ENCODE results near the gene AKT2.
"Not testable (repeated sequence)": the region's sequence is repeated elsewhere in the genome, so short reads cannot be mapped to it uniquely, and the experiment has no call there.

AKT2 gene

DNA sequence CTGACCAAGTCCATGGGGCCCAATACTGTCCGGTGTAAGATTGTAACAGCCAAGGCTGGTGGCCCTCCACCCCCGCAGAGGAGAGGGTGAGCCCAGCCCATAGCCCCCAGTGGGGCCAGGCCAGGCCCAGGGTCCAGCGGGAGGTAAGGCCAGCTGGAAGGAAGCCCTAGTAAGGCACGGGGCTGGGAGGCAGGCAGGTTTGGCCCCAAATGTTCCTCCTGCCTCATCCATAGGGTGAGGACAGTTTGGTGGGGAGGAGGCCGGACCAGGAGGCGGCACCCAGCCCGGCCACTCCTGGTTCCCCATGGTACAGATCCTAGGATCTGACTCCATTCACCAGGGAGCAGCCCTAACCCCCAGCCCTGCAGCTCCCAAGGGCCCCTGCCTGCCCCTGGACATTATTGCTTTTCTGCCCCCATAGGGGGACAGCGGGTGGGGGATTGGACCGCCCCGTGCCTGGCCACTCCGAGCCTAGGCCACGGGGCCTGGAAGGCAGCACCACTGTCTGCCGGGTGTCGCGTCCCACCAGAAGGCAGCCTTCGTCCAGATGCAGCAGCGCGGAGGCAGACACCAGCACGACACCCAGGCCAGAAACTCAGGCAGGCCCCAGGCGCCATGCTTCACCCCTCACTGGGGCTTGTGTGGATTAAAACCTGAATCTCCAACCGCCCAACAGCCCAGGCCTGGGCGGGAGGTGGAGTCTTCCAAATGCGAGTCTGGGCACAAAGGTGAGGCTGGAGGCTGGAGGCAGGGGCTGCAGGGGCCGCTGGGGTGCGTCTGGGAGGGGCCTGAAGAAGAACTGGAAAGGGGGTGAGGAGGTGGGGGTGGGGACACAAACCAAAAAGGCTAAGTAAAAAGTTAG, 52.0 kb downstream of the AKT2 start:
- DNase-seq, result no peak

DNA sequence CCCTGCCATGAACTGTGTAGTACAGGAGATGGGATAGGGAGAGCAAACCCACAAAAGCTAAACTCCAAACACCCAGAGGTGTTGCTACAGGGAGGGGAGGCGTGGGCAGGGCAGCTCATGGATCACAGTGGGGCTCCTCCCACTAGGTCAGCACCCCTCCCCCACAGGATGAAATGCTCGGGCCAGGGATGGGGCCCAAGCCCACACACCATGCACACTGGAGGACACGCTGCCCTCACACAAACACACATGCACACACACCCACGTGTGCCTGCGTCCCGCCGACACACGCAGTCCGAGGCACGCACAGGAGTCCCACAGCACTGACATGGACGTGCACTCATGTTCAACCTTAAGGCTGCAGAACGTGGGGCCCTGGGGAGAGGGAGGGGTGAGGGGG, 52.7 kb downstream of the AKT2 start:
- no peak for DNase-seq

DNA sequence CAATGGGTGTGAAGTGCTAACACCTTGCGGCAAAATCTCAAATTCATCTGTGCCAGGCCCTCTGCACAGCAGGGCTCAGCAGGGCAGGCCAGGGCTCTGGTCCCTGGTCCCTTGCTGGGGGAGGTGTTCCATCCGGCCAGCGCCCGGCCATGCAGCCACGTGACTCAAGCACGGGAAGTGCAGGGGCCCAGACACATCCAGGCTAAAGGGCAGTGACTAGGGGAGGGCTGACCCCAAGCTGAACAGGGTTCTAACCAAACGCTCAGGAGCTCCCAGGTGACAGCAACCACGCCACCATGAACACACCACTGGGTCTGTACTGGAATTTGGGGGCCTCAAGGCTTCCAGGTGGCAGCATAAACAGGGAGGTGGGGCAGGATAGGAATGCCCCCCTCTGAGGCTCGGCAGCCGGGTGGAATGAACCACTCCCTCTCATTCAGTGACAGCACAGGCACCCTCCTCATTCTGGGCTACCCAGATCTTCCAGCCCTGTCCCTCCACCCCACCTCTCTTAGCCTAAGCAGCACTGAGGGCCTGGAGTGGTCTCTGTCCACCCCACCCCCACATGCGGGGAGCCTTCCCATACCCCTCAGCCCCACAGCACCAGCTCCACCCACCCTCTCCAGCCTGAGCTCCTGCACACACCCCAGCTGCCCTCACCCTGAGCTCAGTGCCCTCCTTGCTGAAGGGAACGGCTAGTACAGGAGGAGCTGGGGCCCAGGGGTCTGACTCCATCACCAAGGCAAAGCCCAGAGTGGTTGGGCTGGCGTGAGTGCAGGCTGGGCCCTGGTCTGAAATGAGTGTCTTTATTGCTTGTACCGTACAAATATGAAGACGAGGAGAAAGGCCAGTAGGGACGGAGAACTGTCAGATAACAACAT, 53.4 kb downstream of the AKT2 start:
- DNase-seq, result peak; percentile 47

- DNase-seq, result no peak
These were observed 54.1 kb downstream of the AKT2 start for GRCh38 chr19:40231057-40231456.

- no peak for DNase-seq
These were observed 55.2 kb downstream of the AKT2 start for GRCh38 chr19:40229926-40230417.

- peak; percentile 25 for DNase-seq
These were observed 55.7 kb downstream of the AKT2 start for GRCh38 chr19:40229484-40229883.

GRCh38 chr19:40228863-40229262, 56.3 kb downstream of the AKT2 start:
- no peak for DNase-seq

GRCh38 chr19:40228346-40228745, 56.8 kb downstream of the AKT2 start:
- DNase-seq, result no peak

- peak; percentile 31 for DNase-seq
These were observed 59.5 kb downstream of the AKT2 start for GRCh38 chr19:40225440-40226305.

DNA sequence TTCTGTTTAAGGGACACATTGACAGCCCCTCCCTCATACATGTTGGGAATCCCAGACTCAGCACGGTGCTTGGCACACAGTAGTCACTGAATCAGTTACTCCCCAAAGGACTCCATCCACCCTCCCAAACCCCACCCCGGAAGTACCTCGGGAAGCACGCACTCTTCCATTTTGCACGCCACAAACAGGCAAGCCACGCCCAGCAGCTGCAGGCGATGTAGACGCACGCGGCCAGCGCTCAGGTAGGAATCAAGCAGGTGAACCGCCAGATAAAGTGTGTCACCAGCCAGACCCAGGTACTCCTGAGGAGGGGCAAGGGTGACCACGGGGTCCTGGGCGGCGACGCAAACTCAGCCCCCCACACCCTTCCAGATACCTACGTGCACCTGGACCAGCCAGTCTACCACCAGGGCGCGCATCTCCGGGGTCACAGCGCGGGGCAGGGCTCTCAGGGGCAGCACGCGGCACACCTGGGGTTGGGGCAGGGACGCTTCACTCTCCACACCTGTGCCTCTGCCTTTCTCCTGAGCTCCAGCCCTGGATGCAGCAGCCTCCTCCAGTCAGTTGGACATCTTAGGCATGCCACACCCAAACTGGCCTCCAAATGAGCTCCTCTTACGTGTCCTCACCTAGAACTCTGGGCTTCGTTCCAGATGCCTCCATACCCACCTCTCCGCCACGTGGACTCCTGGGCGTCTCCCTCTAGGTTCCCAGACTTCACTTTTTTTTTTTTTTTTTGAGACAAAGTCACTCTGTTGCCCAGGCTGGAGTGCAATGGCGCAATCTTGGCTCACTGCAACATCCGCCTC, 60.6 kb downstream of the AKT2 start:
- no peak for DNase-seq

GRCh38 chr19:40223135-40223822, 61.9 kb downstream of the AKT2 start:
- no peak for DNase-seq

DNA sequence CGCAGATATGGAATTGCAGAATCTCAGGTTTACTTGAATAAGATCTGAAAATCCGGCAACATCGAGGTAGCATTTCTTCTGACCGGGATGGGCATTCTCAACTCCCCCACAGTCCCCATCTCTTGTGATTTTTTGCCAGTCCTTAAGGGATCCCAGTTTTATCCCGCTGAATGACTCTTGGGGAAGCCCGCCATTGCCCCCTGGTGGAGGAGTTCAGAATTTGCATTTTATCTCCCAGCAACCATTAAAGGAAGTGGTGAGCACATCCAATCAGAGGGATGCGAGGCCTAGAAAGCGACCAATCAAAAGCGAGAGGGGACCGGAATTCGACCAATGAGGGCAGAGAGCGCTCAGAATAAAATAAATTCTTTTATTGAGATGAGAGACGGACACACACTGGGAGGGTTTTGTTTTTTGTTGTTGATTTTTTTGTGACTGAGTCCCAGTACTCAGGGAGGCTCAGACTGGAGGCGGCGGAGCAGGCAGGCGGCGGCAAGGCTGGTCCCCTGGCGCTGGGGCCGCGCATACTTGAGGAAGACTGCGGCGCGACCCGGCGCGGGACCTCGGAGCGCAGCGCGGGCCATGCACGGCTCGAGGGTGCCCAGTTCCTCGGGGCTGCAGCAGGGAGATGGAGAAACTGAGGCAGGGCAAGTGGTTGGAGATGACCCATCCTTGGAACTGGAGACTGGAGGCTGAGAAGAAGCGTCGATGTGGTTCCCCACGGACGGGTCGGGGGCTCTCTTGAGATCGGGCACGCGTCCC, 63.1 kb downstream of the AKT2 start:
- DNase-seq, result peak; percentile 89

GRCh38 chr19:40220674-40221073, 64.5 kb downstream of the AKT2 start:
- DNase-seq, result no peak

GRCh38 chr19:40219721-40220276, 65.3 kb downstream of the AKT2 start:
- DNase-seq, result peak; percentile 75

GRCh38 chr19:40219029-40219428, 66.1 kb downstream of the AKT2 start:
- not testable (repeated sequence) for DNase-seq

GRCh38 chr19:40217934-40218890, 66.9 kb downstream of the AKT2 start, which contains the start of gene TTC9B:
Gene TTC9B (minus strand): TSS chr19:40218384. CDS start chr19:40218381, 3 bp downstream.
- no peak for DNase-seq

- no peak for DNase-seq
These were observed 67.9 kb downstream of the AKT2 start for GRCh38 chr19:40217027-40217810.

GRCh38 chr19:40216777-40217026, 68.4 kb downstream of the AKT2 start:
- no peak for DNase-seq
